ENCODE results near the gene NXPH1. TPM values are rescaled to one million over a fixed set of nuclear protein-coding genes. Genes with fewer than 3 reads are reported as not detected.

NXPH1 gene
- total RNA-seq, 1 experiment from 2014 or later: not detected

DNA sequence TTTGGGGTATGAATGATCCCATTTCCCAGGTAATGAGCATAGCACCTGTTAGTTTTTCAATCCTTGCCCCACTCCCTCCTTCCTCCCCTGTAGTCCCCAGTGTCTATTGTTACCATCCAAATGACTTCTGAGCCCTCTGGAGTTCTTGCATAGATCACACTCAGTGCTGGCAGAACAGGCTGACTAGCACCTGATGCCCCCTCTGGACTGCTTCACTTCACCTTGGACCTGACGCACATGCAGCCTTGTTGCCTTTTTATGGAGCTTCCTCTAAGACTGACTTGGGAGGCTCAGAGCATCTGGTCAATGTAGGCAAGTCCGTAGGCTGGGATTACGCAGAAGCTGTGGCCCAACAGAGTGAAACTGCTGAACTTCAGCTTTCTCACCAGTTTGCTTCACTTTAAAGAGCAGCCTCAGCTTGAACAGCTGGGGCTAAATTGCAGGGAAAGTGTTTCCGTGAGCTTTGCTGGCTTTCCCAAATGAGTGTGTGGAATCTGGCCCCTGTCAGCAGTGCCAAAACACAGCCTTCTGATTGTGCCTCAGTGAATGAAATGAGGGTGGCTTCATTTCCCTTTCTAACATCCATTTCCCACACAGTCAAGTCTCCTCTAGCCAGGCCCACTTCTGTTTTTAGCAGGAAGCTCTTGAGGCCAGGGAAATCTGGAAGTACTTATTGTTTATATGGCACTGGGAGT lies 48.5 kb downstream of the NXPH1 start:
- DNase-seq (ENCODE audit: low spot score): no peak
- no peak overlapping the region for H3K27ac ChIP-seq (ENCODE audit: low read depth, low read length, poor library complexity, severe bottlenecking)
- H3K9me3 ChIP-seq (ENCODE audit: low read depth, low read length, poor library complexity, severe bottlenecking): peaks cover 3% of the 10 kb centered on the region
- TF ChIP-seq, protein P1, sequence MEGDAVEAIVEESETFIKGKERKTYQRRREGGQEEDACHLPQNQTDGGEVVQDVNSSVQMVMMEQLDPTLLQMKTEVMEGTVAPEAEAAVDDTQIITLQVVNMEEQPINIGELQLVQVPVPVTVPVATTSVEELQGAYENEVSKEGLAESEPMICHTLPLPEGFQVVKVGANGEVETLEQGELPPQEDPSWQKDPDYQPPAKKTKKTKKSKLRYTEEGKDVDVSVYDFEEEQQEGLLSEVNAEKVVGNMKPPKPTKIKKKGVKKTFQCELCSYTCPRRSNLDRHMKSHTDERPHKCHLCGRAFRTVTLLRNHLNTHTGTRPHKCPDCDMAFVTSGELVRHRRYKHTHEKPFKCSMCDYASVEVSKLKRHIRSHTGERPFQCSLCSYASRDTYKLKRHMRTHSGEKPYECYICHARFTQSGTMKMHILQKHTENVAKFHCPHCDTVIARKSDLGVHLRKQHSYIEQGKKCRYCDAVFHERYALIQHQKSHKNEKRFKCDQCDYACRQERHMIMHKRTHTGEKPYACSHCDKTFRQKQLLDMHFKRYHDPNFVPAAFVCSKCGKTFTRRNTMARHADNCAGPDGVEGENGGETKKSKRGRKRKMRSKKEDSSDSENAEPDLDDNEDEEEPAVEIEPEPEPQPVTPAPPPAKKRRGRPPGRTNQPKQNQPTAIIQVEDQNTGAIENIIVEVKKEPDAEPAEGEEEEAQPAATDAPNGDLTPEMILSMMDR (conservative IDR thresholded peaks at IDR 0.05; ENCODE audit: low read depth, low read length): no peak
- TF ChIP-seq EZH2 (IDR thresholded peaks at IDR 0.05; ENCODE audit: borderline replicate concordance, low read depth, low read length, poor library complexity, severe bottlenecking): no peak
- BruUV-seq (replicated peaks): no TSS peak
- intact Hi-C loops (cut with micrococcal nuclease; ENCODE audit: unreplicated experiment): no loop called here
- POLR2A ChIA-PET (ENCODE audit: low non-redundant PET): no interaction called here
- no peak overlapping the region for H3K4me3 ChIP-seq (ENCODE audit: low read depth, low read length, poor library complexity, severe bottlenecking)
- no peaks in the 10 kb centered on the region for H3K27me3 ChIP-seq (replicated peaks; ENCODE audit: insufficient read depth, low read depth, low read length, poor library complexity)
- CTCF ChIA-PET: no interaction called here
- no peaks in the 10 kb centered on the region for H3K36me3 ChIP-seq (ENCODE audit: insufficient read depth, low read length, poor library complexity, severe bottlenecking)
- H3K4me1 ChIP-seq (ENCODE audit: insufficient read depth, low read length, poor library complexity, severe bottlenecking): no peaks in the 10 kb centered on the region

DNA sequence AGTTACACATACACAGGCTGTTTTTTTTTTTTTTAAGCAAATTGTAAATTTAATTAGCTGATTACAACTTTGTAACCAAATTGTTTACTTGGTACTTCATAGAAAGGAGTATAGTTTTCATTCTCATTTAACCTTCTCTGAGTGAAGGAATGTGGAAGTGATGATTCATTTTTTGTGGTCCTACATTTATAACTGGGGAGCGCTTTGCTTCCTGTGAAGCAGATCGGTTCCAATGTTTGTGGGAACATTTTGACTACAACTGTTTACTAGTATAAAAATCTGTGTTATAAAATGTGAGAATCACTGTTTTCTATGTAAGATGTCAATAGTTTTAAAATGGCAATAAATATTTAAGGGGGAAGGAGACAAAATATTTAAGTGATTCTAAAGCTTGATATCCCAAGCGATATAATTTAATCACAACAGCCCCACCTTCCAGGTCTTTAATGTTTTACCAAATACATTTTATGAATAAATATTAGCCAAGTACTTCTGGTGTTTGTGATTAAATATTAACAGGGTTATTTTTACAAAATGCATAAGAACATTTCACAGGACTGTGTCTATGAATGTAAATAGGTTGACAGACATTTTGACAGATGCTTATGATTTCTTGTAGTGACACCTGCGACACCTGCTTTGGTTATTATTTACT lies 57.1 kb downstream of the NXPH1 start:
- no peak overlapping the region for H3K27ac ChIP-seq (ENCODE audit: low read depth, low read length, poor library complexity, severe bottlenecking)
- no peak for TF ChIP-seq EZH2 (IDR thresholded peaks at IDR 0.05; ENCODE audit: borderline replicate concordance, low read depth, low read length, poor library complexity, severe bottlenecking)
- POLR2A ChIA-PET (ENCODE audit: low non-redundant PET): interaction anchor here (0.6 kb wide), 1 partner anchor 618 kb away, joined by 5 read pairs; no protein-coding TSS in a partner anchor
- BruUV-seq (replicated peaks): no TSS peak
- intact Hi-C loops (cut with micrococcal nuclease; ENCODE audit: unreplicated experiment): no loop called here
- no peak for DNase-seq (ENCODE audit: low spot score)
- H3K4me3 ChIP-seq (ENCODE audit: low read depth, low read length, poor library complexity, severe bottlenecking): no peak overlapping the region
- no peaks in the 10 kb centered on the region for H3K27me3 ChIP-seq (replicated peaks; ENCODE audit: insufficient read depth, low read depth, low read length, poor library complexity)
- H3K4me1 ChIP-seq (ENCODE audit: insufficient read depth, low read length, poor library complexity, severe bottlenecking): no peaks in the 10 kb centered on the region
- no peaks in the 10 kb centered on the region for H3K36me3 ChIP-seq (ENCODE audit: insufficient read depth, low read length, poor library complexity, severe bottlenecking)
- CTCF ChIA-PET: no interaction called here
- H3K9me3 ChIP-seq (ENCODE audit: low read depth, low read length, poor library complexity, severe bottlenecking): no peaks in the 10 kb centered on the region

DNA sequence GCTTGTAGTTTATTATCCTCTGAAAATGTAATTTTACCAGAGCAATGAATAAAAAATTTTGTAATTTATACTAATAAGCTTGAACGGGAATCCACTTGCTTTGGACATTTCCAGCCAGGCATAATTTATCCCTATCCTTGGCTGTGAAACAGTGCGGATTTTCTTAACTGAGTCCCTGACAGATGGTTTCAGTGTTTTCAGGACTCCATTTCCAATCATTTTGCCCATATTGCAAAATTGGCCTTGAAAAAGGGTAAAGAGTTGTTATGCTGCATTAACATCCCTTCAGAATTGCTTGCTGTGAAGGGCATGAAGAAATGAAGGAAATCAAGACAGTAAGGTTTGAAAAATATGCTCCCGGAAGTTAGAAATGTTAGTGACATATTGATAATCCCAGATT lies 57.7 kb downstream of the NXPH1 start:
- no peak for DNase-seq (ENCODE audit: low spot score)
- no peak for TF ChIP-seq EZH2 (IDR thresholded peaks at IDR 0.05; ENCODE audit: borderline replicate concordance, low read depth, low read length, poor library complexity, severe bottlenecking)
- TF ChIP-seq, protein P1 (conservative IDR thresholded peaks at IDR 0.05; ENCODE audit: low read depth, low read length): no peak
- ChIA-PET POLR2A (ENCODE audit: low non-redundant PET) (no interaction called here), CTCF (no interaction called here)
- no peaks in the 10 kb centered on the region for H3K4me1 ChIP-seq (ENCODE audit: insufficient read depth, low read length, poor library complexity, severe bottlenecking)
- H3K36me3 ChIP-seq (ENCODE audit: insufficient read depth, low read length, poor library complexity, severe bottlenecking): no peaks in the 10 kb centered on the region
- no peaks in the 10 kb centered on the region for H3K9me3 ChIP-seq (ENCODE audit: low read depth, low read length, poor library complexity, severe bottlenecking)
- no peak overlapping the region for H3K27ac ChIP-seq (ENCODE audit: low read depth, low read length, poor library complexity, severe bottlenecking)
- intact Hi-C loops (cut with micrococcal nuclease; ENCODE audit: unreplicated experiment): no loop called here
- H3K27me3 ChIP-seq (replicated peaks; ENCODE audit: insufficient read depth, low read depth, low read length, poor library complexity): no peaks in the 10 kb centered on the region
- H3K4me3 ChIP-seq (ENCODE audit: low read depth, low read length, poor library complexity, severe bottlenecking): no peak overlapping the region
- no TSS peak for BruUV-seq (replicated peaks)

Data from A673 (cell line).